GM21515 (cell line): ENCODE data around the gene ZG16.
A peak's percentile ranks its signal among the peaks of the same experiment; 100 is the strongest.

Source experiments
- ATAC-seq: cut with Tn5 transposase; IDR thresholded peaks from one replicate; pipeline ENCODE4 v1.9.1; 2021; ENCODE audit not compliant: unreplicated experiment

The ZG16 gene

GRCh38 chr16:29807426-29808218 lies 29.6 kb downstream of the ZG16 start:
- no peak for ATAC-seq

GRCh38 chr16:29808219-29808900 lies 30.3 kb downstream of the ZG16 start:
- no peak for ATAC-seq

- no peak for ATAC-seq
Measured at GRCh38 chr16:29809031-29809747, 31.1 kb downstream of the ZG16 start.

- no peak for ATAC-seq
Measured at GRCh38 chr16:29809850-29810698, 32.0 kb downstream of the ZG16 start.

- ATAC-seq = no peak
Measured at GRCh38 chr16:29810699-29811169, 32.7 kb downstream of the ZG16 start.

- ATAC-seq = peak; percentile 35
Measured at GRCh38 chr16:29811170-29811895, 33.3 kb downstream of the ZG16 start.

GRCh38 chr16:29811896-29812665 lies 34.0 kb downstream of the ZG16 start, which contains the start of gene PRRT2:
Gene PRRT2, plus strand, starts transcription at chr16:29812193. Its CDS starts 862 bp downstream, at chr16:29813055.
- no peak for ATAC-seq

GRCh38 chr16:29812754-29813643 lies 34.9 kb downstream of the ZG16 start:
- no peak for ATAC-seq

- ATAC-seq = no peak
Measured at GRCh38 chr16:29813644-29814562, 35.8 kb downstream of the ZG16 start.

- no peak for ATAC-seq
Measured at GRCh38 chr16:29814592-29814991, 36.5 kb downstream of the ZG16 start.

- no peak for ATAC-seq
Measured at GRCh38 chr16:29815032-29815721, 37.1 kb downstream of the ZG16 start.

GRCh38 chr16:29815793-29816693 lies 38.0 kb downstream of the ZG16 start, which contains the start of gene PAGR1:
Gene PAGR1, plus strand, starts transcription at chr16:29816152. Its CDS starts 374 bp downstream, at chr16:29816526.
- ATAC-seq = peak; percentile 48

- ATAC-seq = no peak
Measured at GRCh38 chr16:29816694-29817441, 38.8 kb downstream of the ZG16 start.

- no peak for ATAC-seq
Measured at GRCh38 chr16:29818082-29818481, 40.0 kb downstream of the ZG16 start.

- ATAC-seq = no peak
Measured at GRCh38 chr16:29819506-29819905, 41.5 kb downstream of the ZG16 start.
